Right ventricle myocardium superior (tissue), 1 donor: ENCODE measurements around the gene SBK3. TPM values are rescaled to one million over a fixed set of nuclear protein-coding genes. Genes with fewer than 3 reads are reported as not detected.
"Not testable (repeated sequence)": the region's sequence is repeated elsewhere in the genome, so short reads cannot be mapped to it uniquely, and the experiment has no call there.

Source experiments
- ATAC-seq: fragments of 200-7000 bp; cut with Tn5 transposase; one replicate; pipeline ENCODE4 v1.9.1; 2020; ENCODE audit warnings: mild to moderate bottlenecking; ENCODE audit not compliant: poor library complexity
- DNase-seq: peaks from one replicate; pipeline ENCODE4 v3.0.0-alpha.2; 2020
- intact Hi-C: fragments of 100-400 bp; cut with DNase I; formaldehyde crosslinking; loops from one replicate; pipeline ENCODE4 v1.11.2; 2022
- long read RNA-seq: library from polyadenylated mRNA; unstranded; transcript quantifications from one replicate; pipeline ENCODE4 v2.0.0, GENCODE V29; 2021
- total RNA-seq: library from RNA; stranded (reverse); fragmentation: NEBNext Ultra II Directional; extraction: Animal tissue kit (Norgen Biotek cat#: 25700); gene quantifications from one replicate; pipeline ENCODE4 v1.2.1, GENCODE V29; 2021
- donor health status: DM: no; HTN: yes; CAD: no; lungs with severe emphysema.

Gene SBK3, protein sequence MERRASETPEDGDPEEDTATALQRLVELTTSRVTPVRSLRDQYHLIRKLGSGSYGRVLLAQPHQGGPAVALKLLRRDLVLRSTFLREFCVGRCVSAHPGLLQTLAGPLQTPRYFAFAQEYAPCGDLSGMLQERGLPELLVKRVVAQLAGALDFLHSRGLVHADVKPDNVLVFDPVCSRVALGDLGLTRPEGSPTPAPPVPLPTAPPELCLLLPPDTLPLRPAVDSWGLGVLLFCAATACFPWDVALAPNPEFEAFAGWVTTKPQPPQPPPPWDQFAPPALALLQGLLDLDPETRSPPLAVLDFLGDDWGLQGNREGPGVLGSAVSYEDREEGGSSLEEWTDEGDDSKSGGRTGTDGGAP
- 27.4 TPM for total RNA-seq
- long read RNA-seq, transcript SBK3-202 (4 exons, 1,270 nt): major isoform, 17 of 105 reads
- long read RNA-seq, partial matches to known transcripts: 15 of 105 reads
- long read RNA-seq, other reads (novel, unspliced or antisense): 73 of 105 reads

DNA sequence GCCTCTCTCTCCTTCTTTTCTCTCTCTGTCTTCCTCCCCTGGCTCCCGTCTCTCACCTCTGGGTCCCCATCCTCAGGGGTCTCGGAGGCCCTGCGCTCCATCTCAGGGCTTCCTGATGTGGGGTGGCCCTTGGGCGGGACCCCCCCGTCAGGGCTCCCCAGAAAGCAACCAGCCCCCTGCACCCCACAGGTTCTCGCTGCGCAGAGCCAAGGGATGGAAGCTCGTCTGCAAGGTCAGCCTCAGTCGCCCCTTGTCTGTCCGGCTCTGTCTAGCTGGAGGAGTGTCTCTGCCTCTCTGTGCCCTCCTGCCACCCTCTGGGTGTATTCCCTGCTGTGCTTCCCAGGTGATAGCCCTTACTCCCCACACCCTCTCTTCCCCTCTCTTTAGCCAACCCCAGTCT lies at the start of gene SBK3:
Gene SBK3, minus strand, starts transcription at position 101 of the 400 bp plus-strand sequence. Its CDS starts 0 bp downstream, at position 101.
- ATAC-seq (peak; percentile 7), DNase-seq (no peak)
- intact Hi-C loops: no loop called here

DNA sequence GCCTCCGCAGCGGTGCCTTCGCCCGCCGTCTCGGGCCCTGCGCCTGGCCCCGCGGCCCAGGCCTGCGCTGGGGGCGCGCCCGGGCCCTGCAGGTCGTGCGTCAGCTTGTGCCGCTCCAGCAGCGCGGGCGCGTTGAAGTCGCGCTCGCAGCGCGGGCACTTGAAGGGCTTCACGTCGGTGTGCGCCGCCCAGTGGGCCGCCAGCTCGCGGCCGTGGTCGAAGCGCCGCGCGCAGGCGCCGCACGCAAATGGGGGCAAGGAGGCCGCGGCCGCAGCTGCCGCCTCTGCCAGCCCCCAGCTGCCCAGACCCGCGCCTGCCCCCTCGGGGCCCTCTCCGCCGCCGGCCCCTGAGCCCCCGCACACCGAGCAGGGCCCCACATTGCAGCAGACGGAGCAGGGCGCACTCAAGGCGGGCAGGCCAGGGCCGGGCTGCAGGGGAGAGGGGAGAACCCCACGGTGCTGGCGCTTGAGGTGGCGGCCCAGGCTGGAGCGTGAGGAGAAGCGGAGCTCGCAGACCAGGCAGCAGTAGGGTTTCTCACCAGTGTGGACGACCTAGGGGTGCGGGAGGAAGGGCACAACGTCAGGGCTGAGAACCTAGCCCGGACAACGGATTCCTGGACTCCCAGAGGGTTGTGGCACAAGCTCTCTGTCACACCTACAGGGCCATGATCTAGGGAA lies 47.9 kb upstream of the SBK3 start:
- DNase-seq: no peak
- ATAC-seq: no peak
- intact Hi-C loops: no loop called here

DNA sequence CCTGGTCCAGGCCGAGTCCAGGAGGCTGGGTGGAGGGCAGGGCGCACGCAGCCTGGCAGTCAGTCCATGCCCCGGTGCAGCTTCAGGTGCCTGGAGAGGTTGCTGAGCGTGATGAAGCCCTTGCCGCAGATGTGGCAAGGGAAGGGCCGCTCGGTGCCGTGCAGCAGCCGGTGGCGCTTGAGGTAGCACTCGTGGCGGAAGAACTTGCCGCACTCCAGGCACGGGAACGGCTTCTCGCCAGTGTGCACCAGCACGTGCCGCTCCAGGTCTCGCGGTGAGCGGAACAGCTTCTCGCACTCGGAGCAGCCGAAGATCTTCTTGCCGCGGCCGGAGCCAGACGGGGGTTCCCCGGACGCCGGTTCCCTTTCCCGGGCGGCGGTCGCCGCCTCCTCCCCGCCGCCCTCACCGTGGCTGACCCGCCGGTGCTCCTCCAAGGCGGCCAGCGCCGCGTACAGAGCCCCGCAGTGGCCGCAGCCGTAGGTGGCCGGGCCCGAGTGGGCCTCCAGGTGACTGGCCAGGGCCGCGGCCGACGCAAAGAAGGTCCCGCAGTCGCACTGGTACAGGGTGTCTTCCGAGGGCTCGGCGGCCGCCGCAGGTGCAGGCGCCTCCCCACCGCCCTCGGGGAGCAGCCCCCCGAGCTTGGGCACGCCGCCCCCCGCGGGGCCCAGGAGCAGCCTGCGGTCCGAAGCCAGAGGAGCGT lies 47.2 kb upstream of the SBK3 start:
- intact Hi-C loops: no loop called here
- ATAC-seq (no peak), DNase-seq (no peak)

DNA sequence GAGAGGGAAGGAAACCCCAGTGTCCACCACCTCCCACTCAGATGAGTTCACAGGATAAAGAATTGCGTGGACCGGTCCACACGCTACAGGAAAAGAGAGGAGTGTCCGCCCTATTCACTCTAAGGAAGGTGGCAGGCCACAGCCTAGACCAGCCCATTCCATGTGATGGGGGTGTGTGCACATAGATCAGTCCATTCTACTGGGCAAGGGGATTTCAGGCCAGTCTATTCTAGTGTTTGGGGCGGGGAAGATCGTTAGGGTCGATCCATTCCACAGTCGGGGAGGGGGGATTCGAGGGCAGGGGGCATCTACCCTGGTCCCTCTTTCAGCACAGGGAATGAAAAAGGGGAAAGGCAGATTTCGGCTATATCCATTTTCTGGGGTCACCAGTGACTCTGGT lies 46.2 kb upstream of the SBK3 start:
- ATAC-seq (no peak), DNase-seq (no peak)
- intact Hi-C loops: no loop called here

- intact Hi-C loops: no loop called here
- no peak for DNase-seq
- ATAC-seq: no peak
Measured at GRCh38 chr19:55590617-55591016, 45.3 kb upstream of the SBK3 start.

DNA sequence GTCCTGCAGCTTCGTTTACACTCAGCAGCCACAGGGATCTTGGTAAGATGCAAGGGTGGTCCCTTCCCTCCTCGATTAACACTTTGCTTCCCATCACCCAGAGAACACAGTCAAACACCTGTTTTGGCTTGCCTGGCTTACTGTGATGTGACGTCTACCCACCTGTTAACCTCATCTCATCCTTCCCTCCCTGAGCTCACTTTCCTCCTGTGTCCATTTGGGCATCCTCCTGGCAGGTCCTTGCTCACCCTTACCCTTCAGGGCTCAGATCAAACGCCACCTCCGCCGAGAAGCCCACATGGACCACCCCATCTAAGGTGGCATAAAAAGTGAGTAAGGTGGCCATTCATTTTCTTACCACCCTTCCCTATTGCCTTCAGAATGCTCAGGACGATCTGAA lies 44.8 kb upstream of the SBK3 start:
- intact Hi-C loops: no loop called here

DNA sequence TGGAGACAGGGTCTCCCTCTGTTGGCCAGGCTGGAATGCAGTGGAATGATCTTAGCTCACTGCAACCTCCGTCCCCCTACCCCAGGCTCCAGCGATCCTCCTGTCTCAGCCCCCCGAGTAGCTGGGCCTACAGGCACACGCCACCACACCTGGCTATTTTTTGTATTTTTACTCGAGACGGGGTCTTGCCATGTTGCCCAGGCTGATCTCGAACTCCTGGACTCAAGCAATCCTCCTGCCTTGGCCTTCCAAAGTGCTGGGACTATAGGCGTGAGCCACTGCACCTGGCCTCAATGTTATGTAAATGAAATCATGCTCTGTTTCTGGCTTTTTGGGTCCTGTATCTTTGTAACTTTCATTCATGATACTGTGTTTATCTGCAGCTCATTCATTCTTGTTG lies 43.4 kb upstream of the SBK3 start:
- ATAC-seq: no peak
- intact Hi-C loops: no loop called here
- peak; percentile 2 for DNase-seq

More for the DNA sequence above, 44.8 kb upstream of the SBK3 start:
- DNase-seq (peak; percentile 3), ATAC-seq (no peak)

GRCh38 chr19:55586976-55587668 lies 41.8 kb upstream of the SBK3 start:
- intact Hi-C loops: no loop called here
- DNase-seq (peak; percentile 97), ATAC-seq (peak; percentile 93)

DNA sequence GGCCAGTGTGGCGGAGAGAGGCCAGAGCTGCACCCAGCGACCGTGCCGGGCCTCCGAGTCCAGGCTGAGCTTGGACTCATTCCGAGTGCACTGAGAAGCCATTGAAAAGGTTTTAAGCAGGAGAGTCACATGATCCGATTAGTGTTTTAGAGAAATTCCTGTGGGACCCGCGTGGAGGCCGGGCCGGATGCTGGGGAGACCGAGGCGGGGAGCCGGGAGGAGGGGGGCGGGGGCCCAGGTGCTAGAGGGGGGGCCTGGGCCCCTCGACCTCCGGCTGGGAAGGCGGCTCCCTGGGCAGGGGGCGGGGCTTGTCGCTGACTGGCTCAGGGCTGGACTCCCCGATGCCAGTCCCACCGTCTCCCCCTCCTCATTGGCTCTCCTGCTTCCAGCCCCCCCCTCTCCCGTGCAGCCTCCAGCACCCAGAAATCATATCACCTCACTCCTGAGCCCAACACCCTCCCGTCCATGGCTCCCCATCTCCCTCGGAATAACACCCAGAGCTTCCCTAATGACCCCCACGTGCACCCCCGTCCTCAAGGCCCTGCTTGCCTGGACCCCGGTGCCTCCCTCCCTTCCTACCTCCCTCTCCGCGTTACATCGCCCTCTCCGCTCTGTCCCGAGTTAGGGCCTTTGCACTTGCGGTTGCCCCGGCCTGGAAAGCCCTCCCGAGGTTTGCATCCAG lies 40.5 kb upstream of the SBK3 start:
- intact Hi-C loops: no loop called here
- ATAC-seq (peak; percentile 79), DNase-seq (peak; percentile 87)

DNA sequence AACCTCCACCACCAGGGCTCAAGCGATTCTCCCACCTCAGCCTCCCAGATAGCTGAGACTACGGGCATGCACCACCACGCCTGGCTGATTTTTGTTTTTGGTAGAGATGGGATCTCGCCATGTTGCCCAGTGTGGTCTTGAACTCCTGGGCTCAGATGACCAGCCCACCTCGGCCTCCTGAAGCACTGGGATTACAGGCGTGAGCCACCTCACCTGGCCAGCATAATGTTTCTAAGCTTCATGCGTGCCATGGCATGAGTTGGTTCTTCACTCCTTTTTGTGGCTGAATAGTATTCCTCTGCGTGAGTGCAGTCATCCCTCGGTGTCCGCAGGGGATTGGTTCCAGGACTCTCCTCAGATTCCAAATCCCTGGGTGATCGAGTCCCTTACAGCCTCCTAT lies 39.5 kb upstream of the SBK3 start:
- intact Hi-C loops: no loop called here
- no peak for ATAC-seq
- peak; percentile 40 for DNase-seq

- ATAC-seq, intact Hi-C loops: not testable (repeated sequence)
- peak; percentile 9 for DNase-seq
Measured at GRCh38 chr19:55583897-55584296, 38.6 kb upstream of the SBK3 start.

DNA sequence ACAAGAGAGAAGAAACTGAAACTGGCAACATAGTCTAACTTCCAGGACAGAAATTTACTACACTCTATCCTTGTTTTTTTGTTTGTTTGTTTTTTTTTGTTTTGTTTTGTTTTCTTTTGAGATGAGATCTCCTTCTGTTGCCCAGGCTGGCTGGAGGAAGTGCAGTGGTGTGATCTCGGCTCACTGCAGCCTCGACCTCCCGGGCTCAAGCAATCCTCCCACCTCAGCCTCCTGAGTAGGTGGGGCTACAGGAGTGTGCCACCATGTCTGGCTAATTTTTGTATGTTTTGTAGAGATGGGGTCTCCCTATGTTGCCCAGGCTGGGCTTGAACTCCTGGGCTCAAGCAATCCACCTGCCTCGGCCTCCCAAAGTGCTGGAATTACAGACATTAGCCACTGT lies 36.9 kb upstream of the SBK3 start:
- peak; percentile 4 for DNase-seq
- ATAC-seq, intact Hi-C loops: not testable (repeated sequence)

GRCh38 chr19:55581823-55582223 lies 36.5 kb upstream of the SBK3 start:
- DNase-seq (no peak), ATAC-seq (no peak)
- intact Hi-C loops: no loop called here

GRCh38 chr19:55581145-55581822 lies 35.9 kb upstream of the SBK3 start:
- peak; percentile 13 for DNase-seq
- intact Hi-C loops: no loop called here
- ATAC-seq: no peak

DNA sequence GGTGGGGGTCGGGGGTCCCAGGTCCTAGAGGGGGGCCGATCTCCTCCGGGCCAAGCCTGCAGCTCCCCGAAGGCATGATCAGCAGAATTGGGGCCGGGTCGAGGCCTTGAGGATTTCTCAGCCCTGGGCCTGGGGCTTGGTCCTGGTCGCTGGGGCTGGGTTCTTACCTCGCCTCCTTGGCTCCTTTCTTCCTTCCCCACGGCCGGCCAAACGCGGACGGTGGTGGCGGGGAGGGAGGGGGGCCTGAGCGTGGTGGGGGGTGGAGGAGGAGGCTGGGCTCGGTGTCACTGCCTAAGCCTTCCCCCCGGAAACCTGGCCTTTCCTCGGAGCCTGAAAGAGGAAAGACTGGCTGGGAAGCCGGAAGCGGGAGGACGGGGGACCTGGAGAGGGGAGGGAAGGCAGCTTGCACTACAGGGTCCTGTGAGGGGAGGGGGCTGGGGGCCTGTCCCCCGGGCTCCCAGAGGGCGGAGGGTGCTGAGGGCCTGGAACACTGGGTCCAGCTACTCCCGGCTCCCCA lies 35.3 kb upstream of the SBK3 start, which contains the start of gene ZNF579:
Gene ZNF579, minus strand, starts transcription at position 221 of the 517 bp plus-strand sequence. CDS start 1,209 bp downstream, outside the sequence.
- intact Hi-C loops: no loop called here
- peak; percentile 91 for ATAC-seq
- peak; percentile 92 for DNase-seq

GRCh38 chr19:55579766-55580621 lies 34.7 kb upstream of the SBK3 start:
- intact Hi-C loops: no loop called here
- ATAC-seq (peak; percentile 65), DNase-seq (peak; percentile 44)
